Neural cell (in vitro differentiated cells): ENCODE measurements around the gene RAB40C. TPM values are rescaled to one million over a fixed set of nuclear protein-coding genes. Genes with fewer than 3 reads are reported as not detected.

Experiments
- H2AFZ ChIP-seq: fragments of 200-600, 300-800 bp; sonication (generic), shearing (Covaris generic); 2 replicates; pipeline ENCODE4 v1.6.0; 2014; ENCODE audit warnings: low read depth, mild to moderate bottlenecking, antibody characterized with exemption, low read length, moderate library complexity
- H3F3A ChIP-seq: fragments of 200-600 bp; shearing (Covaris generic); 2 replicates; pipeline ENCODE4 v1.6.1; 2016; ENCODE audit warnings: mild to moderate bottlenecking, moderate library complexity, mixed read lengths, antibody characterized with exemption, low read length; ENCODE audit not compliant: insufficient read depth, poor library complexity, severe bottlenecking
- H3K27ac ChIP-seq: fragments of 200-600, 300-800 bp; sonication (generic), shearing (Covaris generic); 2 replicates; pipeline ENCODE4 v1.5.1; 2014; ENCODE audit warnings: mild to moderate bottlenecking, low read length, moderate library complexity
- H3K27me3 ChIP-seq: fragments of 300-800, 200-600 bp; sonication (generic), shearing (Covaris generic); 2 replicates; pipeline ENCODE4 v1.6.0; 2014; ENCODE audit warnings: mild to moderate bottlenecking, low read depth, low read length, moderate library complexity; ENCODE audit not compliant: insufficient read depth
- H3K36me3 ChIP-seq: fragments of 300-800, 200-600 bp; sonication (generic), shearing (Covaris generic); 2 replicates; pipeline ENCODE4 v1.5.1; 2014; ENCODE audit warnings: mild to moderate bottlenecking, antibody characterized with exemption, low read length, moderate library complexity; ENCODE audit not compliant: insufficient read depth
- H3K4me2 ChIP-seq: fragments of 300-800, 200-600 bp; sonication (generic), shearing (Covaris generic); 2 replicates; pipeline ENCODE4 v1.6.0; 2014; ENCODE audit warnings: mild to moderate bottlenecking, low read length
- H3K4me3 ChIP-seq: fragments of 300-800, 200-600 bp; sonication (generic), shearing (Covaris generic); 2 replicates; pipeline ENCODE4 v1.5.1; 2014; ENCODE audit warnings: mild to moderate bottlenecking, low read length, moderate library complexity
- H3K79me2 ChIP-seq: fragments of 200-600 bp; shearing (Covaris generic); replicated peaks from 2 replicates; pipeline ENCODE4 v1.6.0; 2014; ENCODE audit warnings: mild to moderate bottlenecking, low read length, moderate library complexity; ENCODE audit not compliant: insufficient read depth
- H3K9ac ChIP-seq: fragments of 300-800, 200-600 bp; sonication (generic), shearing (Covaris generic); 2 replicates; pipeline ENCODE4 v1.6.1; 2016; ENCODE audit warnings: mild to moderate bottlenecking, low read length, mixed read lengths
- H3K9me2 ChIP-seq: fragments of 200-600 bp; shearing (Covaris generic); 2 replicates; pipeline ENCODE4 v1.6.1; 2016; ENCODE audit warnings: mild to moderate bottlenecking, low read length, mixed read lengths; ENCODE audit not compliant: insufficient read depth
- H3K9me3 ChIP-seq: fragments of 200-600, 300-800 bp; sonication (generic), shearing (Covaris generic); 2 replicates; pipeline ENCODE4 v1.6.1; 2016; ENCODE audit warnings: mild to moderate bottlenecking, mixed run types, low read length, moderate library complexity, mixed read lengths
- H4K20me1 ChIP-seq: fragments of 200-600 bp; shearing (Covaris generic); 2 replicates; pipeline ENCODE4 v1.6.1; 2016; ENCODE audit warnings: mild to moderate bottlenecking, mixed run types; ENCODE audit not compliant: insufficient read depth
- EP300 ChIP-seq: fragments of 450-650 bp; conservative IDR thresholded peaks from 2 replicates; pipeline ENCODE4 v1.6.1; 2014; ENCODE audit warnings: antibody characterized with exemption, mild to moderate bottlenecking, moderate library complexity; ENCODE audit not compliant: poor library complexity, severe bottlenecking
- EZH2 ChIP-seq: fragments of 200-600, 300-800 bp; shearing (Covaris generic), sonication (generic); IDR thresholded peaks from 2 replicates; pipeline ENCODE4 v1.6.1; 2014; ENCODE audit warnings: antibody characterized with exemption, low read length, borderline replicate concordance, mild to moderate bottlenecking; ENCODE audit not compliant: insufficient read depth, poor library complexity, severe bottlenecking
- MXI1 ChIP-seq: fragments of 450-650 bp; conservative IDR thresholded peaks from 2 replicates; pipeline ENCODE4 v1.6.1; 2014; ENCODE audit warnings: antibody characterized with exemption, mild to moderate bottlenecking; ENCODE audit not compliant: poor library complexity, severe bottlenecking
- POLR2AphosphoS5 ChIP-seq: IDR thresholded peaks from 2 replicates; pipeline ENCODE4 v1.6.1; 2012
- RAD21 ChIP-seq: fragments of 450-650 bp; conservative IDR thresholded peaks from 2 replicates; pipeline ENCODE4 v1.6.1; 2014; ENCODE audit warnings: antibody characterized with exemption, mild to moderate bottlenecking, moderate library complexity
- SMC3 ChIP-seq: fragments of 450-650 bp; conservative IDR thresholded peaks from 2 replicates; pipeline ENCODE4 v1.6.1; 2014; ENCODE audit warnings: antibody characterized with exemption, mild to moderate bottlenecking, moderate library complexity; ENCODE audit not compliant: poor library complexity
- TAF1 ChIP-seq: IDR thresholded peaks from 2 replicates; pipeline ENCODE4 v1.6.1; 2012; ENCODE audit warnings: low read depth
- polyA plus RNA-seq: library from polyadenylated mRNA; depleted of rRNA; stranded (reverse); fragments of >200 nt; gene quantifications from 2 replicates; pipeline ENCODE4 v1.2.3, GENCODE V29; 2014
- small RNA-seq, 3 experiments: library from RNA; depleted of rRNA; stranded (forward); fragments of <200 nt; gene quantifications; one replicate each; pipeline ENCODE3, GENCODE V24; 2012
- TF ChIP-seq, protein P1 (sequence below): fragments of 450-650 bp; IDR thresholded peaks from 2 replicates; pipeline ENCODE4 v1.5.1; 2014; ENCODE audit warnings: antibody characterized with exemption, mild to moderate bottlenecking, moderate library complexity; ENCODE audit not compliant: poor library complexity, severe bottlenecking
- TF ChIP-seq, protein P2 (sequence below): IDR thresholded peaks from 2 replicates; pipeline ENCODE4 v1.6.1; 2012; ENCODE audit warnings: borderline replicate concordance

The RAB40C gene
- polyA plus RNA-seq, 1 donor from 2014 or later = 40.7 TPM

DNA sequence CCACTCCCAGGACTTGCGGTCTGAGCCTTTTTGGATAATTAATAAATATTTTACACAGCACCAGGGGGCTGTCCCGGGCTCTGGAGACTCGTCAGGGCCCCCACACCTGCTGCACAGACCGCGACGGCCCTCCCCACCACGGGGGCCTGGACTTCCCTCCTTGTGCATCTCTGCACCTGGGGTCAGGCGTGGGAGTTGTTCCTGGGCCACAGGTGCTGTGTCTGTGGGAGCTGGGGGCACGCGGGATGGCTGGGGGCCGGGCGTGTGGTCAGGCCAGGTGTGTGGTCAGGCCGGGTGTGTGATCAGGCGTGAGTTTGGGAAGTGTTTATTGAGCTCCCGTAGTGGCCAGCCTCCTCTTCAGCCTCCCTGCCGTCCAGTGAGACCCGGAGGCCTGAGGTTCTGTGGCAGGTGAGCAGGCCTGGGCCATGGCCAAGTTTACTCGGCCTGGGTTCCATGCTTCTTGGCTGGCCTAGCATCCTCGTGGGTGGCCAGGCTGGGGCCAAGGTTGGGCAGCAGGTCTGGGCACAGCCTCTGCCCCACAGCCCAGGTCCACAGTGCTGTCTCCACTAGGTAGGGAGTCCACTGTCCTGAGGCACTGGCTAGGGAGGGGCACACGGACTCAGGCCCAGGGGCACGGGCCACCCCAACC, 88.5 kb downstream of the RAB40C start:
- Histone ChIP-seq H4K20me1 (peaks cover 6% of the 10 kb centered on the region), H2AFZ (no peak overlapping the region), H3K9ac (no peak overlapping the region), H3F3A (no peaks in the 10 kb centered on the region), H3K79me2 (peaks cover 18% of the 10 kb centered on the region), H3K27me3 (peaks cover 3% of the 10 kb centered on the region), H3K9me2 (no peaks in the 10 kb centered on the region), H3K36me3 (no peaks in the 10 kb centered on the region), H3K9me3 (no peaks in the 10 kb centered on the region), H3K27ac (no peak overlapping the region), H3K4me2 (no peak overlapping the region), H3K4me3 (no peak overlapping the region)
- TF ChIP-seq, protein P1, sequence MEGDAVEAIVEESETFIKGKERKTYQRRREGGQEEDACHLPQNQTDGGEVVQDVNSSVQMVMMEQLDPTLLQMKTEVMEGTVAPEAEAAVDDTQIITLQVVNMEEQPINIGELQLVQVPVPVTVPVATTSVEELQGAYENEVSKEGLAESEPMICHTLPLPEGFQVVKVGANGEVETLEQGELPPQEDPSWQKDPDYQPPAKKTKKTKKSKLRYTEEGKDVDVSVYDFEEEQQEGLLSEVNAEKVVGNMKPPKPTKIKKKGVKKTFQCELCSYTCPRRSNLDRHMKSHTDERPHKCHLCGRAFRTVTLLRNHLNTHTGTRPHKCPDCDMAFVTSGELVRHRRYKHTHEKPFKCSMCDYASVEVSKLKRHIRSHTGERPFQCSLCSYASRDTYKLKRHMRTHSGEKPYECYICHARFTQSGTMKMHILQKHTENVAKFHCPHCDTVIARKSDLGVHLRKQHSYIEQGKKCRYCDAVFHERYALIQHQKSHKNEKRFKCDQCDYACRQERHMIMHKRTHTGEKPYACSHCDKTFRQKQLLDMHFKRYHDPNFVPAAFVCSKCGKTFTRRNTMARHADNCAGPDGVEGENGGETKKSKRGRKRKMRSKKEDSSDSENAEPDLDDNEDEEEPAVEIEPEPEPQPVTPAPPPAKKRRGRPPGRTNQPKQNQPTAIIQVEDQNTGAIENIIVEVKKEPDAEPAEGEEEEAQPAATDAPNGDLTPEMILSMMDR = no peak
- TF ChIP-seq SMC3 (no peak), TAF1 (no peak), POLR2AphosphoS5 (no peak), MXI1 (no peak), EP300 (no peak), EZH2 (no peak), RAD21 (no peak)
- TF ChIP-seq, protein P2, sequence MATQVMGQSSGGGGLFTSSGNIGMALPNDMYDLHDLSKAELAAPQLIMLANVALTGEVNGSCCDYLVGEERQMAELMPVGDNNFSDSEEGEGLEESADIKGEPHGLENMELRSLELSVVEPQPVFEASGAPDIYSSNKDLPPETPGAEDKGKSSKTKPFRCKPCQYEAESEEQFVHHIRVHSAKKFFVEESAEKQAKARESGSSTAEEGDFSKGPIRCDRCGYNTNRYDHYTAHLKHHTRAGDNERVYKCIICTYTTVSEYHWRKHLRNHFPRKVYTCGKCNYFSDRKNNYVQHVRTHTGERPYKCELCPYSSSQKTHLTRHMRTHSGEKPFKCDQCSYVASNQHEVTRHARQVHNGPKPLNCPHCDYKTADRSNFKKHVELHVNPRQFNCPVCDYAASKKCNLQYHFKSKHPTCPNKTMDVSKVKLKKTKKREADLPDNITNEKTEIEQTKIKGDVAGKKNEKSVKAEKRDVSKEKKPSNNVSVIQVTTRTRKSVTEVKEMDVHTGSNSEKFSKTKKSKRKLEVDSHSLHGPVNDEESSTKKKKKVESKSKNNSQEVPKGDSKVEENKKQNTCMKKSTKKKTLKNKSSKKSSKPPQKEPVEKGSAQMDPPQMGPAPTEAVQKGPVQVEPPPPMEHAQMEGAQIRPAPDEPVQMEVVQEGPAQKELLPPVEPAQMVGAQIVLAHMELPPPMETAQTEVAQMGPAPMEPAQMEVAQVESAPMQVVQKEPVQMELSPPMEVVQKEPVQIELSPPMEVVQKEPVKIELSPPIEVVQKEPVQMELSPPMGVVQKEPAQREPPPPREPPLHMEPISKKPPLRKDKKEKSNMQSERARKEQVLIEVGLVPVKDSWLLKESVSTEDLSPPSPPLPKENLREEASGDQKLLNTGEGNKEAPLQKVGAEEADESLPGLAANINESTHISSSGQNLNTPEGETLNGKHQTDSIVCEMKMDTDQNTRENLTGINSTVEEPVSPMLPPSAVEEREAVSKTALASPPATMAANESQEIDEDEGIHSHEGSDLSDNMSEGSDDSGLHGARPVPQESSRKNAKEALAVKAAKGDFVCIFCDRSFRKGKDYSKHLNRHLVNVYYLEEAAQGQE = no peak

Small RNAs within 50 kb of the gene (small RNA-seq; reads per million reads assigned to genes)
- 0 reads per million in 3 experiments for gene MIR3176
- gene Z98883.1 = 0 reads per million in 3 experiments

Other genes with a start within 250 kb of the RAB40C start
- 30.5 and 34.3 TPM in 2 replicates for gene AXIN1, start 237.3 kb upstream of the RAB40C start, polyA plus RNA-seq
- gene MRPL28, start 219.5 kb upstream of the RAB40C start, polyA plus RNA-seq = 134 and 182 TPM in 2 replicates
- 36.7 and 47.3 TPM in 2 replicates for gene PGAP6, start 208.1 kb upstream of the RAB40C start, polyA plus RNA-seq
- 63.4 and 65.2 TPM in 2 replicates for gene NME4, start 192.9 kb upstream of the RAB40C start, polyA plus RNA-seq
- gene DECR2, start 188.2 kb upstream of the RAB40C start, polyA plus RNA-seq = 58.8 and 71.8 TPM in 2 replicates
- gene RAB11FIP3, start 164.4 kb upstream of the RAB40C start, polyA plus RNA-seq = 55.0 and 60.4 TPM in 2 replicates
- 11.5 and 15.6 TPM in 2 replicates for gene CAPN15, start 62.4 kb upstream of the RAB40C start, polyA plus RNA-seq
- not detected in 2 replicates for gene PRR35, start 29.7 kb upstream of the RAB40C start, polyA plus RNA-seq
- gene NHLRC4, start 23.1 kb upstream of the RAB40C start, polyA plus RNA-seq = not detected in 2 replicates
- 69.2 and 78.8 TPM in 2 replicates for gene PIGQ, start 20.1 kb upstream of the RAB40C start, polyA plus RNA-seq
- gene WFIKKN1, start 40.9 kb downstream of the RAB40C start, polyA plus RNA-seq = 0.43 and 1.1 TPM in 2 replicates
- gene METTL26, start 46.2 kb downstream of the RAB40C start, polyA plus RNA-seq = 127 and 128 TPM in 2 replicates
- gene MCRIP2, start 51.8 kb downstream of the RAB40C start, polyA plus RNA-seq = 29.1 and 54.1 TPM in 2 replicates
- gene WDR90, start 59.3 kb downstream of the RAB40C start, polyA plus RNA-seq = 30.0 and 32.1 TPM in 2 replicates
- gene RHOT2, start 78.1 kb downstream of the RAB40C start, polyA plus RNA-seq = 132 and 192 TPM in 2 replicates
- gene RHBDL1, start 85.6 kb downstream of the RAB40C start, polyA plus RNA-seq = 7.2 and 10.8 TPM in 2 replicates
- gene STUB1, start 90.3 kb downstream of the RAB40C start, polyA plus RNA-seq = 120 and 151 TPM in 2 replicates
- 44.7 and 51.6 TPM in 2 replicates for gene JMJD8, start 94.3 kb downstream of the RAB40C start, polyA plus RNA-seq
- gene WDR24, start 100.3 kb downstream of the RAB40C start, polyA plus RNA-seq = 23.0 and 28.8 TPM in 2 replicates
- gene FBXL16, start 115.7 kb downstream of the RAB40C start, polyA plus RNA-seq = 3.4 and 6.1 TPM in 2 replicates
- gene METRN, start 125.1 kb downstream of the RAB40C start, polyA plus RNA-seq = 37.6 and 56.1 TPM in 2 replicates
- 73.4 and 98.7 TPM in 2 replicates for gene ANTKMT, start 131.1 kb downstream of the RAB40C start, polyA plus RNA-seq
- gene CCDC78, start 136.4 kb downstream of the RAB40C start, polyA plus RNA-seq = 8.8 and 10.7 TPM in 2 replicates
- gene HAGHL, start 137.0 kb downstream of the RAB40C start, polyA plus RNA-seq = 28.3 and 37.6 TPM in 2 replicates
- 57.8 and 62.4 TPM in 2 replicates for gene CIAO3, start 150.9 kb downstream of the RAB40C start, polyA plus RNA-seq
- 0.40 and 0.63 TPM in 2 replicates for gene MSLN, start 170.7 kb downstream of the RAB40C start, polyA plus RNA-seq
- 42.4 and 44.8 TPM in 2 replicates for gene RPUSD1, start 198.3 kb downstream of the RAB40C start, polyA plus RNA-seq
- gene CHTF18, start 198.6 kb downstream of the RAB40C start, polyA plus RNA-seq = 25.7 and 31.2 TPM in 2 replicates
- not detected in 2 replicates for gene GNG13, start 210.7 kb downstream of the RAB40C start, polyA plus RNA-seq